ENCODE results near the gene SESTD1.

- no peak for TF ChIP-seq CSDC2 (CRISPR knock-in tag; IDR thresholded peaks at IDR 0.05)
- no peak for TF ChIP-seq ZNF565 (CRISPR knock-in tag; conservative IDR thresholded peaks at IDR 0.05; ENCODE audit: low read depth)
- no peak for TF ChIP-seq ISL1 (CRISPR knock-in tag; IDR thresholded peaks at IDR 0.05)
- TF ChIP-seq, protein P1, sequence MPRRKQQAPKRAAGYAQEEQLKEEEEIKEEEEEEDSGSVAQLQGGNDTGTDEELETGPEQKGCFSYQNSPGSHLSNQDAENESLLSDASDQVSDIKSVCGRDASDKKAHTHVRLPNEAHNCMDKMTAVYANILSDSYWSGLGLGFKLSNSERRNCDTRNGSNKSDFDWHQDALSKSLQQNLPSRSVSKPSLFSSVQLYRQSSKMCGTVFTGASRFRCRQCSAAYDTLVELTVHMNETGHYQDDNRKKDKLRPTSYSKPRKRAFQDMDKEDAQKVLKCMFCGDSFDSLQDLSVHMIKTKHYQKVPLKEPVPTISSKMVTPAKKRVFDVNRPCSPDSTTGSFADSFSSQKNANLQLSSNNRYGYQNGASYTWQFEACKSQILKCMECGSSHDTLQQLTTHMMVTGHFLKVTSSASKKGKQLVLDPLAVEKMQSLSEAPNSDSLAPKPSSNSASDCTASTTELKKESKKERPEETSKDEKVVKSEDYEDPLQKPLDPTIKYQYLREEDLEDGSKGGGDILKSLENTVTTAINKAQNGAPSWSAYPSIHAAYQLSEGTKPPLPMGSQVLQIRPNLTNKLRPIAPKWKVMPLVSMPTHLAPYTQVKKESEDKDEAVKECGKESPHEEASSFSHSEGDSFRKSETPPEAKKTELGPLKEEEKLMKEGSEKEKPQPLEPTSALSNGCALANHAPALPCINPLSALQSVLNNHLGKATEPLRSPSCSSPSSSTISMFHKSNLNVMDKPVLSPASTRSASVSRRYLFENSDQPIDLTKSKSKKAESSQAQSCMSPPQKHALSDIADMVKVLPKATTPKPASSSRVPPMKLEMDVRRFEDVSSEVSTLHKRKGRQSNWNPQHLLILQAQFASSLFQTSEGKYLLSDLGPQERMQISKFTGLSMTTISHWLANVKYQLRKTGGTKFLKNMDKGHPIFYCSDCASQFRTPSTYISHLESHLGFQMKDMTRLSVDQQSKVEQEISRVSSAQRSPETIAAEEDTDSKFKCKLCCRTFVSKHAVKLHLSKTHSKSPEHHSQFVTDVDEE (CRISPR knock-in tag; IDR thresholded peaks at IDR 0.05) = no peak
- TF ChIP-seq PATZ1 (CRISPR knock-in tag; IDR thresholded peaks at IDR 0.05; ENCODE audit: borderline replicate concordance) = no peak
- TF ChIP-seq ARNTL (CRISPR knock-in tag; IDR thresholded peaks at IDR 0.05; ENCODE audit: borderline replicate concordance, low read depth) = no peak
- TF ChIP-seq RARB (CRISPR knock-in tag; IDR thresholded peaks at IDR 0.05) = no peak
- no peak for TF ChIP-seq BACH2 (CRISPR knock-in tag; IDR thresholded peaks at IDR 0.05; ENCODE audit: borderline replicate concordance)
- TF ChIP-seq, protein P2, sequence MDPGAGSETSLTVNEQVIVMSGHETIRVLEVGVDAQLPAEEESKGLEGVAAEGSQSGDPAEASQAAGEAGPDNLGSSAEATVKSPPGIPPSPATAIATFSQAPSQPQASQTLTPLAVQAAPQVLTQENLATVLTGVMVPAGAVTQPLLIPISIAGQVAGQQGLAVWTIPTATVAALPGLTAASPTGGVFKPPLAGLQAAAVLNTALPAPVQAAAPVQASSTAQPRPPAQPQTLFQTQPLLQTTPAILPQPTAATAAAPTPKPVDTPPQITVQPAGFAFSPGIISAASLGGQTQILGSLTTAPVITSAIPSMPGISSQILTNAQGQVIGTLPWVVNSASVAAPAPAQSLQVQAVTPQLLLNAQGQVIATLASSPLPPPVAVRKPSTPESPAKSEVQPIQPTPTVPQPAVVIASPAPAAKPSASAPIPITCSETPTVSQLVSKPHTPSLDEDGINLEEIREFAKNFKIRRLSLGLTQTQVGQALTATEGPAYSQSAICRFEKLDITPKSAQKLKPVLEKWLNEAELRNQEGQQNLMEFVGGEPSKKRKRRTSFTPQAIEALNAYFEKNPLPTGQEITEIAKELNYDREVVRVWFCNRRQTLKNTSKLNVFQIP (CRISPR knock-in tag; IDR thresholded peaks at IDR 0.05; ENCODE audit: borderline replicate concordance, low read depth) = no peak
- TF ChIP-seq OSR1 (CRISPR knock-in tag; IDR thresholded peaks at IDR 0.05) = no peak
- TF ChIP-seq TOX (CRISPR knock-in tag; IDR thresholded peaks at IDR 0.05; ENCODE audit: borderline replicate concordance) = no peak
- TF ChIP-seq, protein P3, sequence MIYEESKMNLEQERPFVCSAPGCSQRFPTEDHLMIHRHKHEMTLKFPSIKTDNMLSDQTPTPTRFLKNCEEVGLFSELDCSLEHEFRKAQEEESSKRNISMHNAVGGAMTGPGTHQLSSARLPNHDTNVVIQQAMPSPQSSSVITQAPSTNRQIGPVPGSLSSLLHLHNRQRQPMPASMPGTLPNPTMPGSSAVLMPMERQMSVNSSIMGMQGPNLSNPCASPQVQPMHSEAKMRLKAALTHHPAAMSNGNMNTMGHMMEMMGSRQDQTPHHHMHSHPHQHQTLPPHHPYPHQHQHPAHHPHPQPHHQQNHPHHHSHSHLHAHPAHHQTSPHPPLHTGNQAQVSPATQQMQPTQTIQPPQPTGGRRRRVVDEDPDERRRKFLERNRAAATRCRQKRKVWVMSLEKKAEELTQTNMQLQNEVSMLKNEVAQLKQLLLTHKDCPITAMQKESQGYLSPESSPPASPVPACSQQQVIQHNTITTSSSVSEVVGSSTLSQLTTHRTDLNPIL (CRISPR knock-in tag; IDR thresholded peaks at IDR 0.05; ENCODE audit: low read depth) = no peak
- TF ChIP-seq ZC3H10 (CRISPR knock-in tag; IDR thresholded peaks at IDR 0.05) = no peak
Measured at GRCh38 chr2:179072527-179072926, 192.1 kb downstream of the SESTD1 start.

All from SK-N-SH treated with all-trans-retinoic acid at 6 μM for 48 hours (cell line).